Natural killer cell treated with Interleukin-12 subunit alpha and Interleukin-12 subunit beta and Interleukin-15 and Interleukin-18, amount 100 ng/mL, for 72 hours (primary cell): ENCODE measurements around the gene HMGCR. TPM values are rescaled to one million over a fixed set of nuclear protein-coding genes. Genes with fewer than 3 reads are reported as not detected.

Experiments
- ATAC-seq, 2 donors: fragments of 150-1000 bp; cut with Tn5 transposase in 1 of 2; sonication (Bioruptor Pico), chemical (Tn5 transposase) in 1 of 2; 2 replicates each; pipeline ENCODE4 v1.10.0; 2021
- DNase-seq: peaks from one replicate; pipeline ENCODE4 v3.0.0; 2022; ENCODE audit warnings: low spot score
- H3K27ac Mint-ChIP-seq, 2 donors: 1 replicate in 1 of 2; 2 replicates in 1 of 2; pipeline ENCODE4 v1.8.0; 2022; ENCODE audit warnings: mixed read lengths in 2 of 2, mild to moderate bottlenecking in 1 of 2, moderate library complexity in 1 of 2
- H3K27me3 Mint-ChIP-seq, 2 donors: 1 replicate in 1 of 2; 2 replicates in 1 of 2; pipeline ENCODE4 v1.8.0; 2022; ENCODE audit warnings: mixed read lengths in 2 of 2
- H3K36me3 Mint-ChIP-seq: one replicate; pipeline ENCODE4 v1.8.0; 2022; ENCODE audit warnings: mixed read lengths
- H3K4me1 Mint-ChIP-seq, 2 donors: 1 replicate in 1 of 2; 2 replicates in 1 of 2; pipeline ENCODE4 v1.8.0; 2022; ENCODE audit warnings: low read depth in 2 of 2, mixed read lengths in 2 of 2, mild to moderate bottlenecking in 1 of 2
- H3K4me3 Mint-ChIP-seq: one replicate; pipeline ENCODE4 v1.8.0; 2022; ENCODE audit warnings: mixed read lengths
- H3K9me3 Mint-ChIP-seq: 2 replicates; pipeline ENCODE4 v1.8.0; 2022; ENCODE audit warnings: mixed read lengths
- total RNA-seq, 2 donors: library from RNA; stranded (reverse); gene quantifications; one replicate each; pipeline ENCODE4 v1.2.3, GENCODE V29; 2022

HMGCR gene
- total RNA-seq, 2 donors from 2014 or later, result 78.5 to 110 TPM

GRCh38 chr5:75373862-75374261 is 36.8 kb downstream of the HMGCR start:
- H3K4me1 Mint-ChIP-seq, result no peaks in the 10 kb centered on the region
- H3K9me3 Mint-ChIP-seq, result no peaks in the 10 kb centered on the region
- no peak for ATAC-seq
- DNase-seq, result no peak
- H3K4me3 Mint-ChIP-seq, result no peak overlapping the region
- H3K27me3 Mint-ChIP-seq, result no peaks in the 10 kb centered on the region
- H3K27ac Mint-ChIP-seq, result no peak overlapping the region
- peaks cover 4% of the 10 kb centered on the region for H3K36me3 Mint-ChIP-seq

- H3K27ac Mint-ChIP-seq, result no peak overlapping the region
- ATAC-seq (no peak), DNase-seq (no peak)
- no peaks in the 10 kb centered on the region for H3K27me3 Mint-ChIP-seq
- no peaks in the 10 kb centered on the region for H3K9me3 Mint-ChIP-seq
- no peaks in the 10 kb centered on the region for H3K4me1 Mint-ChIP-seq
- no peak overlapping the region for H3K4me3 Mint-ChIP-seq
- H3K36me3 Mint-ChIP-seq, result peaks cover 4% of the 10 kb centered on the region
Measured at GRCh38 chr5:75374394-75374814, 37.4 kb downstream of the HMGCR start.

GRCh38 chr5:75375414-75375813 is 38.4 kb downstream of the HMGCR start:
- Mint-ChIP-seq H3K4me3 (no peak overlapping the region), H3K27ac (no peak overlapping the region), H3K4me1 (no peaks in the 10 kb centered on the region), H3K27me3 (no peaks in the 10 kb centered on the region), H3K36me3 (peaks cover 4% of the 10 kb centered on the region), H3K9me3 (no peaks in the 10 kb centered on the region)
- DNase-seq, result no peak
- no peak for ATAC-seq

GRCh38 chr5:75380099-75380498 is 43.1 kb downstream of the HMGCR start:
- no peak for ATAC-seq
- H3K9me3 Mint-ChIP-seq, result no peaks in the 10 kb centered on the region
- no peak overlapping the region for H3K27ac Mint-ChIP-seq
- H3K36me3 Mint-ChIP-seq, result no peaks in the 10 kb centered on the region
- DNase-seq, result no peak
- H3K4me1 Mint-ChIP-seq, result no peaks in the 10 kb centered on the region
- H3K27me3 Mint-ChIP-seq, result no peaks in the 10 kb centered on the region
- no peak overlapping the region for H3K4me3 Mint-ChIP-seq

- DNase-seq (no peak), ATAC-seq (no peak)
- H3K27me3 Mint-ChIP-seq, result no peaks in the 10 kb centered on the region
- no peak overlapping the region for H3K27ac Mint-ChIP-seq
- H3K4me1 Mint-ChIP-seq, result no peaks in the 10 kb centered on the region
- H3K4me3 Mint-ChIP-seq, result no peak overlapping the region
- H3K36me3 Mint-ChIP-seq, result no peaks in the 10 kb centered on the region
- no peaks in the 10 kb centered on the region for H3K9me3 Mint-ChIP-seq
Measured at GRCh38 chr5:75381456-75381855, 44.4 kb downstream of the HMGCR start.

GRCh38 chr5:75384218-75384617 is 47.2 kb downstream of the HMGCR start:
- H3K4me3 Mint-ChIP-seq, result no peak overlapping the region
- DNase-seq (no peak), ATAC-seq (no peak)
- H3K27ac Mint-ChIP-seq, result no peak overlapping the region
- H3K36me3 Mint-ChIP-seq, result no peaks in the 10 kb centered on the region
- peaks cover 0 to 5% of the 10 kb centered on the region in 2 donors for H3K4me1 Mint-ChIP-seq
- no peaks in the 10 kb centered on the region for H3K27me3 Mint-ChIP-seq
- H3K9me3 Mint-ChIP-seq, result no peaks in the 10 kb centered on the region

GRCh38 chr5:75387806-75388205 is 50.8 kb downstream of the HMGCR start:
- DNase-seq (no peak), ATAC-seq (no peak)
- no peak overlapping the region for H3K4me3 Mint-ChIP-seq
- peaks cover 4 to 11% of the 10 kb centered on the region in 2 donors for H3K4me1 Mint-ChIP-seq
- no peaks in the 10 kb centered on the region for H3K9me3 Mint-ChIP-seq
- peaks cover 6% of the 10 kb centered on the region for H3K36me3 Mint-ChIP-seq
- H3K27me3 Mint-ChIP-seq, result no peaks in the 10 kb centered on the region
- no peak overlapping the region for H3K27ac Mint-ChIP-seq

GRCh38 chr5:75389430-75389829 is 52.4 kb downstream of the HMGCR start:
- Mint-ChIP-seq H3K4me3 (peak overlapping the region; percentile 28), H3K9me3 (no peaks in the 10 kb centered on the region), H3K27ac (peak overlapping the region; percentile 32 to 34), H3K36me3 (peaks cover 6% of the 10 kb centered on the region), H3K27me3 (no peaks in the 10 kb centered on the region), H3K4me1 (peaks cover 4 to 11% of the 10 kb centered on the region in 2 donors)
- ATAC-seq (peak; percentile 55 to 96), DNase-seq (no peak)

- DNase-seq, result no peak
- no peak overlapping the region for H3K4me3 Mint-ChIP-seq
- no peaks in the 10 kb centered on the region for H3K9me3 Mint-ChIP-seq
- H3K4me1 Mint-ChIP-seq, result no peaks in the 10 kb centered on the region
- ATAC-seq, result no peak
- no peak overlapping the region for H3K27ac Mint-ChIP-seq
- H3K27me3 Mint-ChIP-seq, result no peaks in the 10 kb centered on the region
- peaks cover 6% of the 10 kb centered on the region for H3K36me3 Mint-ChIP-seq
Measured at GRCh38 chr5:75395277-75395676, 58.3 kb downstream of the HMGCR start.

- Mint-ChIP-seq H3K27me3 (no peaks in the 10 kb centered on the region), H3K4me1 (no peaks in the 10 kb centered on the region), H3K27ac (no peak overlapping the region), H3K9me3 (no peaks in the 10 kb centered on the region), H3K36me3 (peaks cover 7% of the 10 kb centered on the region), H3K4me3 (no peak overlapping the region)
- DNase-seq (no peak), ATAC-seq (no peak)
Measured at GRCh38 chr5:75405296-75405695, 68.3 kb downstream of the HMGCR start.

Other genes with a start within 250 kb of the HMGCR start
- gene ANKRD31, start 100.3 kb upstream of the HMGCR start, total RNA-seq, result under 1 TPM in 1 of 2 donors, not detected in 1; 0.22 TPM
- gene CERT1, start 174.4 kb downstream of the HMGCR start, total RNA-seq, result 10 to 100 TPM; 30.6 to 39.5 TPM
- 10 to 100 TPM; 32.3 to 33.9 TPM for gene POLK, start 174.7 kb downstream of the HMGCR start, total RNA-seq